SK-N-SH treated with all-trans-retinoic acid at 6 μM for 48 hours (cell line): ENCODE measurements around the gene CRYBG1.

Experiments used
- ESRRG ChIP-seq: fragments of 250-450 bp; sonication (Bioruptor Pico); IDR thresholded peaks from 2 replicates; pipeline ENCODE4 v1.6.1; 2021; ENCODE audit warnings: mild to moderate bottlenecking
- GLIS3 ChIP-seq: fragments of 250-450 bp; sonication (Bioruptor Pico); IDR thresholded peaks from 2 replicates; pipeline ENCODE4 v1.5.0; 2020; ENCODE audit warnings: mild to moderate bottlenecking, moderate library complexity
- RARB ChIP-seq: fragments of 250-450 bp; sonication (Bioruptor Pico); IDR thresholded peaks from 2 replicates; pipeline ENCODE4 v1.8.0; 2021; ENCODE audit warnings: mild to moderate bottlenecking, moderate library complexity
- TCF4 ChIP-seq: fragments of 250-450 bp; sonication (Bioruptor Pico); IDR thresholded peaks from 2 replicates; pipeline ENCODE4 v1.8.0; 2021; ENCODE audit warnings: mild to moderate bottlenecking, moderate library complexity, borderline replicate concordance
- ZFP3 ChIP-seq: fragments of 250-450 bp; sonication (Bioruptor Pico); IDR thresholded peaks from 2 replicates; pipeline ENCODE4 v1.5.0; 2020; ENCODE audit warnings: mild to moderate bottlenecking, moderate library complexity
- ZNF70 ChIP-seq: fragments of 450-650 bp; formaldehyde crosslinking; IDR thresholded peaks from 2 replicates; pipeline ENCODE4 v1.5.0; 2020; ENCODE audit warnings: mild to moderate bottlenecking, moderate library complexity
- ZNF8 ChIP-seq: fragments of 450-650 bp; formaldehyde crosslinking; IDR thresholded peaks from 2 replicates; pipeline ENCODE4 v1.5.0; 2020; ENCODE audit warnings: mild to moderate bottlenecking, moderate library complexity
- TF ChIP-seq, protein P1 (sequence below): fragments of 250-450 bp; sonication (Bioruptor Pico); IDR thresholded peaks from 2 replicates; pipeline ENCODE4 v1.5.1; 2021; ENCODE audit warnings: mild to moderate bottlenecking, moderate library complexity
- TF ChIP-seq, protein P2 (sequence below): fragments of 250-450 bp; sonication (Bioruptor Pico); IDR thresholded peaks from 2 replicates; pipeline ENCODE4 v1.8.0; 2021; ENCODE audit warnings: low read depth, mild to moderate bottlenecking, moderate library complexity, borderline replicate concordance
- TF ChIP-seq, protein P3 (sequence below): fragments of 250-450 bp; sonication (Bioruptor Pico); IDR thresholded peaks from 2 replicates; pipeline ENCODE4 v1.8.0; 2020; ENCODE audit warnings: mild to moderate bottlenecking, moderate library complexity, borderline replicate concordance
- TF ChIP-seq, protein P4 (sequence below): fragments of 250-450 bp; sonication (Bioruptor Pico); IDR thresholded peaks from 2 replicates; pipeline ENCODE4 v1.5.0; 2020; ENCODE audit warnings: mild to moderate bottlenecking, moderate library complexity

DNA sequence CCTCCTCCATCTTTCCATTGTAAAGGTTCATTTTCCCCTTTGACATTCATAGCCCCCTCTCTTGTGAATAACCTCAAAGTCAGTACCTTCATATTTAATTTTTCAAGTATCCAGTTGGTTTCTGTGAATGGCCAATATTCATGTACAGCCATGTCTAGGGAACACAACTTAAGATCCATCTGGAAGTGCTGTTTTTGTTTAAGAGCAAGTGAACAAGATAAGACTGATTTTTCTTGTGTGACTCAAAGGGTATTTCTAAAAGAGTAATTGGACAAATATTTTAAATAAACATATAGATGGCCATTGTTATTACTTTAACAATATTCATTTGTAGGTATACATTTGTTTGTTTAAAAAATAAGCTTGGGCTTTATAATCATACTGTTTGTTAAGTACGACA lies 175.8 kb downstream of the CRYBG1 start:
- TF ChIP-seq ZNF70 (CRISPR knock-in tag) (no peak), ZFP3 (no peak), RARB (CRISPR knock-in tag) (no peak), ESRRG (CRISPR knock-in tag) (no peak), TCF4 (CRISPR knock-in tag) (no peak), GLIS3 (no peak), ZNF8 (CRISPR knock-in tag) (no peak)
- TF ChIP-seq, protein P1, sequence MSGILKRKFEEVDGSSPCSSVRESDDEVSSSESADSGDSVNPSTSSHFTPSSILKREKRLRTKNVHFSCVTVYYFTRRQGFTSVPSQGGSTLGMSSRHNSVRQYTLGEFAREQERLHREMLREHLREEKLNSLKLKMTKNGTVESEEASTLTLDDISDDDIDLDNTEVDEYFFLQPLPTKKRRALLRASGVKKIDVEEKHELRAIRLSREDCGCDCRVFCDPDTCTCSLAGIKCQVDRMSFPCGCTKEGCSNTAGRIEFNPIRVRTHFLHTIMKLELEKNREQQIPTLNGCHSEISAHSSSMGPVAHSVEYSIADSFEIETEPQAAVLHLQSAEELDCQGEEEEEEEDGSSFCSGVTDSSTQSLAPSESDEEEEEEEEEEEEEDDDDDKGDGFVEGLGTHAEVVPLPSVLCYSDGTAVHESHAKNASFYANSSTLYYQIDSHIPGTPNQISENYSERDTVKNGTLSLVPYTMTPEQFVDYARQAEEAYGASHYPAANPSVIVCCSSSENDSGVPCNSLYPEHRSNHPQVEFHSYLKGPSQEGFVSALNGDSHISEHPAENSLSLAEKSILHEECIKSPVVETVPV (CRISPR knock-in tag): no peak
- TF ChIP-seq, protein P2, sequence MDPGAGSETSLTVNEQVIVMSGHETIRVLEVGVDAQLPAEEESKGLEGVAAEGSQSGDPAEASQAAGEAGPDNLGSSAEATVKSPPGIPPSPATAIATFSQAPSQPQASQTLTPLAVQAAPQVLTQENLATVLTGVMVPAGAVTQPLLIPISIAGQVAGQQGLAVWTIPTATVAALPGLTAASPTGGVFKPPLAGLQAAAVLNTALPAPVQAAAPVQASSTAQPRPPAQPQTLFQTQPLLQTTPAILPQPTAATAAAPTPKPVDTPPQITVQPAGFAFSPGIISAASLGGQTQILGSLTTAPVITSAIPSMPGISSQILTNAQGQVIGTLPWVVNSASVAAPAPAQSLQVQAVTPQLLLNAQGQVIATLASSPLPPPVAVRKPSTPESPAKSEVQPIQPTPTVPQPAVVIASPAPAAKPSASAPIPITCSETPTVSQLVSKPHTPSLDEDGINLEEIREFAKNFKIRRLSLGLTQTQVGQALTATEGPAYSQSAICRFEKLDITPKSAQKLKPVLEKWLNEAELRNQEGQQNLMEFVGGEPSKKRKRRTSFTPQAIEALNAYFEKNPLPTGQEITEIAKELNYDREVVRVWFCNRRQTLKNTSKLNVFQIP (CRISPR knock-in tag): no peak
- TF ChIP-seq, protein P3, sequence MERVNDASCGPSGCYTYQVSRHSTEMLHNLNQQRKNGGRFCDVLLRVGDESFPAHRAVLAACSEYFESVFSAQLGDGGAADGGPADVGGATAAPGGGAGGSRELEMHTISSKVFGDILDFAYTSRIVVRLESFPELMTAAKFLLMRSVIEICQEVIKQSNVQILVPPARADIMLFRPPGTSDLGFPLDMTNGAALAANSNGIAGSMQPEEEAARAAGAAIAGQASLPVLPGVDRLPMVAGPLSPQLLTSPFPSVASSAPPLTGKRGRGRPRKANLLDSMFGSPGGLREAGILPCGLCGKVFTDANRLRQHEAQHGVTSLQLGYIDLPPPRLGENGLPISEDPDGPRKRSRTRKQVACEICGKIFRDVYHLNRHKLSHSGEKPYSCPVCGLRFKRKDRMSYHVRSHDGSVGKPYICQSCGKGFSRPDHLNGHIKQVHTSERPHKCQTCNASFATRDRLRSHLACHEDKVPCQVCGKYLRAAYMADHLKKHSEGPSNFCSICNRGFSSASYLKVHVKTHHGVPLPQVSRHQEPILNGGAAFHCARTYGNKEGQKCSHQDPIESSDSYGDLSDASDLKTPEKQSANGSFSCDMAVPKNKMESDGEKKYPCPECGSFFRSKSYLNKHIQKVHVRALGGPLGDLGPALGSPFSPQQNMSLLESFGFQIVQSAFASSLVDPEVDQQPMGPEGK: no peak
- TF ChIP-seq, protein P4, sequence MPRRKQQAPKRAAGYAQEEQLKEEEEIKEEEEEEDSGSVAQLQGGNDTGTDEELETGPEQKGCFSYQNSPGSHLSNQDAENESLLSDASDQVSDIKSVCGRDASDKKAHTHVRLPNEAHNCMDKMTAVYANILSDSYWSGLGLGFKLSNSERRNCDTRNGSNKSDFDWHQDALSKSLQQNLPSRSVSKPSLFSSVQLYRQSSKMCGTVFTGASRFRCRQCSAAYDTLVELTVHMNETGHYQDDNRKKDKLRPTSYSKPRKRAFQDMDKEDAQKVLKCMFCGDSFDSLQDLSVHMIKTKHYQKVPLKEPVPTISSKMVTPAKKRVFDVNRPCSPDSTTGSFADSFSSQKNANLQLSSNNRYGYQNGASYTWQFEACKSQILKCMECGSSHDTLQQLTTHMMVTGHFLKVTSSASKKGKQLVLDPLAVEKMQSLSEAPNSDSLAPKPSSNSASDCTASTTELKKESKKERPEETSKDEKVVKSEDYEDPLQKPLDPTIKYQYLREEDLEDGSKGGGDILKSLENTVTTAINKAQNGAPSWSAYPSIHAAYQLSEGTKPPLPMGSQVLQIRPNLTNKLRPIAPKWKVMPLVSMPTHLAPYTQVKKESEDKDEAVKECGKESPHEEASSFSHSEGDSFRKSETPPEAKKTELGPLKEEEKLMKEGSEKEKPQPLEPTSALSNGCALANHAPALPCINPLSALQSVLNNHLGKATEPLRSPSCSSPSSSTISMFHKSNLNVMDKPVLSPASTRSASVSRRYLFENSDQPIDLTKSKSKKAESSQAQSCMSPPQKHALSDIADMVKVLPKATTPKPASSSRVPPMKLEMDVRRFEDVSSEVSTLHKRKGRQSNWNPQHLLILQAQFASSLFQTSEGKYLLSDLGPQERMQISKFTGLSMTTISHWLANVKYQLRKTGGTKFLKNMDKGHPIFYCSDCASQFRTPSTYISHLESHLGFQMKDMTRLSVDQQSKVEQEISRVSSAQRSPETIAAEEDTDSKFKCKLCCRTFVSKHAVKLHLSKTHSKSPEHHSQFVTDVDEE (CRISPR knock-in tag): no peak
